Measurements from ENCODE around the gene STRN4.

DNA sequence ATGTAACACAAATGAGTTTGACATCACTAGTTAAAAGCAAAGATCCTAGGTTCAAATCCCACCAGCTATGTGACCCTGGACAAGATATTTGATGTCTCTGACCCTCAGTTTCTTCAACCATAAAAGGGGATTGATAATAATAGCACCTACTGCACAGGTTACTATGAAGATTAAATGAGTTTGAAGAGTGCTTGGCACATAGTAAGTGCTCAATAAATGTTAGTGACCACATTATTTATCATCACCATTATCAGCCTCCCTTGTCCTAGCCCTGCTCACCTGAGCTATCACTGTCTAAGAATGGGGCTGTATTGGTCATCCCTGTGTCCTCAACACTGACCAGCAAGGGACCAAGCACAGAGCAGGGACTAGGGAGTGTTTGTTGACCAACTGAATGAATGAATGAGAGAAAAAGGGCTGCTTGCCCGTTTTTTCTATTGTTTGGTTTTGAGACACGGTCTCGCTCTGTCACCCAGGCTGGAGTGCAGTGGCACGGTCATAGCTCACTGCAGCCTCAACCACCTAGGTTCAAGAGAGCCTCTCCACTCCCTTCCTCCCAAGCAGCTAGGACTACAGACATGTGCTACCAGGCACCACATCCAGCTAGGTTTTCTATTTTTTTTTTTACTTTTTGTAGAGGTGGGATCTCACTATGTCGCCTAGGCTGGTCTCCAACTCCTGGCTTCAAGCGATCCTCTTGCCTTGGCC lies 58.7 kb downstream of the STRN4 start:
- TF ChIP-seq ELF4 (IDR thresholded peaks at IDR 0.05) (no peak), FOXM1 (IDR thresholded peaks at IDR 0.05; ENCODE audit: borderline replicate concordance) (no peak), SP1 (IDR thresholded peaks at IDR 0.05) (no peak), FOXA1 (IDR thresholded peaks at IDR 0.05) (no peak), SUZ12 (IDR thresholded peaks at IDR 0.05) (no peak), ARNT (IDR thresholded peaks at IDR 0.05) (no peak), TARDBP (IDR thresholded peaks at IDR 0.05) (no peak), CTBP1 (IDR thresholded peaks at IDR 0.05; ENCODE audit: borderline replicate concordance) (no peak), NFRKB (IDR thresholded peaks at IDR 0.05) (no peak), BHLHE40 (IDR thresholded peaks at IDR 0.05; ENCODE audit: borderline replicate concordance) (no peak)
- TF ChIP-seq, protein P1, sequence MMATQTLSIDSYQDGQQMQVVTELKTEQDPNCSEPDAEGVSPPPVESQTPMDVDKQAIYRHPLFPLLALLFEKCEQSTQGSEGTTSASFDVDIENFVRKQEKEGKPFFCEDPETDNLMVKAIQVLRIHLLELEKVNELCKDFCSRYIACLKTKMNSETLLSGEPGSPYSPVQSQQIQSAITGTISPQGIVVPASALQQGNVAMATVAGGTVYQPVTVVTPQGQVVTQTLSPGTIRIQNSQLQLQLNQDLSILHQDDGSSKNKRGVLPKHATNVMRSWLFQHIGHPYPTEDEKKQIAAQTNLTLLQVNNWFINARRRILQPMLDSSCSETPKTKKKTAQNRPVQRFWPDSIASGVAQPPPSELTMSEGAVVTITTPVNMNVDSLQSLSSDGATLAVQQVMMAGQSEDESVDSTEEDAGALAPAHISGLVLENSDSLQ (IDR thresholded peaks at IDR 0.05), result no peak
